Subcutaneous adipose tissue (tissue), 4 donors: ENCODE measurements around the gene LTBP1. TPM values are rescaled to one million over a fixed set of nuclear protein-coding genes. Genes with fewer than 3 reads are reported as not detected.

Experiments
- total RNA-seq, 4 donors: library from RNA; depleted of rRNA; stranded (reverse); fragments of >200 nt; gene quantifications; one replicate each; pipeline ENCODE4 v1.1.0, GENCODE V29; 2016
- TF ChIP-seq, protein P1 (sequence below): fragments of 450-650 bp; IDR thresholded peaks from one replicate; pipeline ENCODE4 v1.5.1; 2016; ENCODE audit warnings: low read depth, mild to moderate bottlenecking, control low read depth, antibody characterized with exemption, moderate library complexity

Gene LTBP1
- total RNA-seq, 4 donors from 2014 or later: 11.0 to 15.5 (median 12.7) TPM

DNA sequence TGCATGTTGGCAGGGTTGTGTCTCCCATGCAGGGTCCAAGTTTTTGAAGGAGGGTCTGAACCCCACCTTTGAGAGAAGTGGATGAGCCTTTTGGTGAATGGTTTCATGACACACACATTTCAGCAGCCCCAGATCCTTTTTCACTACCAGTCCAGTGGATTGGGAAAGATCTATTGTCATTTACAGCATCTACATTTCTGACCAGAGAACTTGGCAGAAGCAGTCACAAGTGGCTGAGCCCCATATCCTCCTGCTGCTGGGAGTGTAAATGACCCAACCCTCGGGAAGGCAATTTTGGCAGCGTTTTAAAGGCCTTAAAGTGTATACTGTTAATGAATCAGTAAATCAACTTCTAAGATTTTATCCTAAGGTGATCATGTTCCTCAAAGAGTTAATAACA is 355.6 kb downstream of the LTBP1 start:
- TF ChIP-seq, protein P1, sequence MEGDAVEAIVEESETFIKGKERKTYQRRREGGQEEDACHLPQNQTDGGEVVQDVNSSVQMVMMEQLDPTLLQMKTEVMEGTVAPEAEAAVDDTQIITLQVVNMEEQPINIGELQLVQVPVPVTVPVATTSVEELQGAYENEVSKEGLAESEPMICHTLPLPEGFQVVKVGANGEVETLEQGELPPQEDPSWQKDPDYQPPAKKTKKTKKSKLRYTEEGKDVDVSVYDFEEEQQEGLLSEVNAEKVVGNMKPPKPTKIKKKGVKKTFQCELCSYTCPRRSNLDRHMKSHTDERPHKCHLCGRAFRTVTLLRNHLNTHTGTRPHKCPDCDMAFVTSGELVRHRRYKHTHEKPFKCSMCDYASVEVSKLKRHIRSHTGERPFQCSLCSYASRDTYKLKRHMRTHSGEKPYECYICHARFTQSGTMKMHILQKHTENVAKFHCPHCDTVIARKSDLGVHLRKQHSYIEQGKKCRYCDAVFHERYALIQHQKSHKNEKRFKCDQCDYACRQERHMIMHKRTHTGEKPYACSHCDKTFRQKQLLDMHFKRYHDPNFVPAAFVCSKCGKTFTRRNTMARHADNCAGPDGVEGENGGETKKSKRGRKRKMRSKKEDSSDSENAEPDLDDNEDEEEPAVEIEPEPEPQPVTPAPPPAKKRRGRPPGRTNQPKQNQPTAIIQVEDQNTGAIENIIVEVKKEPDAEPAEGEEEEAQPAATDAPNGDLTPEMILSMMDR: no peak

DNA sequence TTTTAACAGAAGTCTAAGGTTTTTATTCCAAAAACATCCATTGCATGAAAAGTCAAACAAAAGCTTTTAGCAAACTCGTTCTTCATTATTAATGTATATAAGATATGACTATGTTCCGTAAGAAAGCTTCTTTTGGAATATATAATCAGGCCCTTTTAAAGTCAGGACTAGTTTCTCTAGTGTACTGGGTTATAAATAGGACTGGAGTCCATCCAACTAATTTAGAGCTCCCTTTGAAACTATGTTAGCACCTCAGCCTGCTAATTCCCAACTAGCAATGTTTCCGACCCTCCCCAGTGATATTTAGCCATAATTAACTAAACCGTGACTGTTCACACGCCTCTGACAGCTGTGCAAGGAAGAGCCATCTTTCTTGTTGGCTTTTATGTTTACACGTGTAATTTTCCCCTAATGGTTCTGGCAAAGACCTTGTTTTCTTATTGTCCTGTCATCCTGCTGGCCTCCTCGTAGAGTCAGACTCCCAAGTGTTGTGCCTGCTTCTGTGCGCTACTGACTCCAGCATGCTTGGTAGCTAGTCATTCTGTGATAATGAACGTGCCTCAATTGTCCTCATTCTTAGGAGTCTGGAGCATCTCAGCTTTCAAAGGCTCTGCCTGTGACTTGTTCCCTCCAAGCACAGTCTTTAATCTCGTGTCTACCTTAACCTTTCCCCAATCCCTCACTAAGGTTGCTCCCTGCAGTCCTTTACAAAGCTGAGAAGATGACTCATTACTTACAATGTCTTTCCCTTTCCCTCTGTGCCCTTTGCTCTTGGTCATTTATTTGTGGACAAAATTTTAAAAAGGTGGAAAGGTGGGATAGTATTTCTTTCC is 357.5 kb downstream of the LTBP1 start:
- TF ChIP-seq, protein P1: no peak

GRCh38 chr2:33307659-33308270 is 361.0 kb downstream of the LTBP1 start:
- TF ChIP-seq, protein P1: no peak

GRCh38 chr2:33312355-33312754 is 365.6 kb downstream of the LTBP1 start:
- TF ChIP-seq, protein P1: no peak

- TF ChIP-seq, protein P1: no peak
Observed at GRCh38 chr2:33313039-33313438, 366.3 kb downstream of the LTBP1 start.

DNA sequence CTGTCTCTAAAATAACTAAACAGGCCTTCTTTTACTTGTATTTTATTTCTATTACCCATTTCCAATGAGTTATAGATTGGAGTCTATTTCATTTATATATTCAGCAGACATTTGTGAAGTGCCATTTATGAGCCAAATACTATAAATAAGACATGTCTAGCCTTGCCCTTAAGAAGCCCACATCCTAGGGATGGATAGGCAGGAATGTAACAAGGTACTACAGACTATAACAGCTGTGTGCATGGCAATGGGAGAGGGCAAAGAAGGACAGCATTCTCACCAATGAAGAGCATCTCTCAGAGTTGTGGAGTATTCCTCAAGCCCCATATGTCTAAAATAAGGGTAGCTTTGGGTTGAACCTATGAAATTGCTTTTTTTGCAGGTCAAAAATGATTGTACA is 367.8 kb downstream of the LTBP1 start:
- TF ChIP-seq, protein P1: no peak

DNA sequence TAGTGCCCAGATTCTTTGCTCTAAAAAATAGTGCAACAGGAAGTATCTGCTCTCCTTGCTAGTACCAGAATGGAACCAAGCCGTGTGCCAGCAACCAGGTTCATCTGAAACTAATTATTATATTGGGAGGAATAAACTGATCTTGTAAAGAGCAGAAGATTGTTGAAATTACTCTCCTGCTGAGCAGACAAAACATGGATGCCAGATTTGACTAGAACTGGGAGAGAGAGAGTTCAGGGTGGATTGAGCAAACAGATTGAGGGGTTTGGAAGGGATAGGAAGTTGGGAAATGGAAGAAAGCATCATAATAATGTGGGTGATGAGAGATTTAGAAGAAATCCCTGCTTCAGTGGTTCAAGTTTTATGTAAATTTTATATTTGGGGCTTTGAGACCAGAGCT is 369.6 kb downstream of the LTBP1 start:
- TF ChIP-seq, protein P1: no peak
